Fibroblast of peridontal ligament (primary cell): Measurements from ENCODE around the gene PBX3.

Source experiments
- DNase-seq: peaks from one replicate; pipeline ENCODE4 v3.0.0-alpha.2; 2010; ENCODE audit errors: extremely low read depth

PBX3 gene

DNA sequence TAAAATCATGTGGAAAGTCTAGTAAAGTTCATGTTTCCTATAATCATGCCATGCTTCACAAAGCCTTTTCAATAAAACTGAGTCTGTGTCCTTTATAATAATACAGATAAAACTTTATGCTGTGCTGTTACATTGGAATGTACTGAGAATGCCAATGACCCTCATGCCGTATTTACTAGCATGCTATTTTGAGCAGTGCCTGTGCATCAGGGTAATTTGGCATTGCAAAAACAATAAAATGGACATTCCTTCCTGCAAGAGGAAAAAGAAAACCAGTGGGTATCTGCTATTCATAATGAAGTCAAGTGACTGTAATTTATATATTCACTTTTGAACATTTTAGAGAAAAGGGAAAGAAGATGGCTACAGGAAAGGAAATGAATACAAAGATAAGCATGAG lies 159.0 kb downstream of the PBX3 start:
- peak; percentile 86 for DNase-seq

DNA sequence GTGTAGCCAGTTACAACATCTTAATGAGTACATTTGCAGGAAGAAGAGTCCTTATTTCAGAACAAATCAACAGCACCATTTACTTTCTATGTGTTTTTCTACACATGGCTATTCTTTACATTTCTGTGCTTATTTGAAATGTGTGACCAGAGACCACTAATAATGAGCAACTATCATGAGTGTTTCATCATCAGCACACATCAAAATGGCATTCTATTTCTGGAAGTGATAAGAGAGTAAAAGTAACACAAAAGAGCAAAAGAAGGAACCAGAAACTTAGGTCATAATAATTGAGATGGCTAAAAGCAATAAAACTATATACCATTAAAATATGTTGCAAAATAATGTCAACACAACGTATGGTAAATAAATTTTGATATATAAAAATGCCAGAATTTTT lies 159.7 kb downstream of the PBX3 start:
- DNase-seq: no peak

DNA sequence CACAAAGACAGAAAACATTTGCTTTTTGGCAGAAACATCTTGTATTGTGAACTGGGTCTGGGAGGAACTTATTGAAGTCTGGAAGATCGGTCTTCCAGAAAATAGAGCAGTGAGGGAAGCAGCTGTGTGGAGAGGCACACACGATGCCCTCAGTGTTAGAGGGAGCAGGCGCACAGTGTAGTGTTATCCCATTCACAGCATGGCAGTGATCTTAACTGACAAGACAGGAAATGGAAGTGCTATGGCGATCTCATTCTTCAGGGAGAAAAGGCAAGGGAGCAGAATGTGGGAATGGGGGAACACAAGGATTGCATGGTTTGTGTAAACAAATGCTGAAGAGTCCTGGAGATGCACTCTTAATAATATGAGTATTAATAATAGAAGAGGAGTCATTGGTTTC lies 161.0 kb downstream of the PBX3 start:
- no peak for DNase-seq

DNA sequence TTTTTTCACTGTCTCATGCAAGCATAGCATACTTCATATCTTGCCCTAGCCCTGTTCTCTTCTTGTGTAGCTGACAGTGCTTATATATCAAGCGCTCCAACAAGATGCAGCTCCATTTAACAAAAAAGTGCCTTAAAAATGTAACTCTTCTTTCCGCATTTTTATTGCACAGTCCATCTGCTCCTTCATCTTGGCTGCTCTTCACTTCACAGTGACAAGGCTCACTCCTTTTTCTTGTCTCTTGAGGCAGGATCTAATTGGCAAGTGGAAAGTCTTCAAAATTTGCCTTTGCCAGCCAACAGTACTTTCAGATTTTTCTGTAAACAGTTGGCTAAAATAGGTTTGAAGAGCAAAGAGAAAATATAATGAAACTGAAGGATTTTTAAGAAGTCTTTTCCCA lies 161.8 kb downstream of the PBX3 start:
- no peak for DNase-seq

DNA sequence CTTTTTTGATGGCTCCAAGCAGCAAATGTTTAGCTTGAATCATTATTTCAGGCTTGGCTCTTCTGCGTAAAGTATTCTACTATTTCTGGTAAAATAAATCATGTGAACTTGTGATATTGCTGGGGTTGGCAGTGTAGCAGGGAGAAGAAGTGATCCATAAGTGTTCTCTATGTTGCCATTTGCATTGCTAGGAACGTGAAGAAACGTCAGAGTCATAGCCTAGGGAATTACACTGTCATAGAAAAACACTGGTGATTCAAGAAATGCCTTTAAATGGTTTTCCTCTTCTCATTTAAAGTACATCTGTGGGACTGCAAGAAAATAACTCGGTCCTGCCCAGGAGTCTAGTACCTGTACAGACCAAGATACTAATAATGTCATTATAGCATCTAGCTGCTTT lies 162.3 kb downstream of the PBX3 start:
- DNase-seq: peak; percentile 42

DNA sequence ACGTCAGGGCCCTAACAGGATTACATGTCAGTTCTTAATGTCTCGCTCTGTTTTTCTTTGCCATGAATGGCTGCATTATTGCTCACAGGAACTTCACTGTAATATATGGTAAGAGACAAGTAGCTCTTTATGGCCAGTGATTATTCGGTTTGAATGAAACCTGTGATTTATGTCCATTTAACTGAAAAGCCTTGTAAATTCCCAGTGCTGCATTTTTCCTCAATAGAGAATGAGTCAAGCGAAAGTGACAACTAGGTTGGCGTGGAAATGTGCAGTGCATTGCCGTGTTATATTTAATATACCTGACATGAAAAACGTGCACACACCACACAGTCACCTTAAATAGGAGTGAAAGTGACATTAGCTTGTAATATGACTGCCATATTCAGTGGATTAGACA lies 163.1 kb downstream of the PBX3 start:
- DNase-seq: no peak

DNA sequence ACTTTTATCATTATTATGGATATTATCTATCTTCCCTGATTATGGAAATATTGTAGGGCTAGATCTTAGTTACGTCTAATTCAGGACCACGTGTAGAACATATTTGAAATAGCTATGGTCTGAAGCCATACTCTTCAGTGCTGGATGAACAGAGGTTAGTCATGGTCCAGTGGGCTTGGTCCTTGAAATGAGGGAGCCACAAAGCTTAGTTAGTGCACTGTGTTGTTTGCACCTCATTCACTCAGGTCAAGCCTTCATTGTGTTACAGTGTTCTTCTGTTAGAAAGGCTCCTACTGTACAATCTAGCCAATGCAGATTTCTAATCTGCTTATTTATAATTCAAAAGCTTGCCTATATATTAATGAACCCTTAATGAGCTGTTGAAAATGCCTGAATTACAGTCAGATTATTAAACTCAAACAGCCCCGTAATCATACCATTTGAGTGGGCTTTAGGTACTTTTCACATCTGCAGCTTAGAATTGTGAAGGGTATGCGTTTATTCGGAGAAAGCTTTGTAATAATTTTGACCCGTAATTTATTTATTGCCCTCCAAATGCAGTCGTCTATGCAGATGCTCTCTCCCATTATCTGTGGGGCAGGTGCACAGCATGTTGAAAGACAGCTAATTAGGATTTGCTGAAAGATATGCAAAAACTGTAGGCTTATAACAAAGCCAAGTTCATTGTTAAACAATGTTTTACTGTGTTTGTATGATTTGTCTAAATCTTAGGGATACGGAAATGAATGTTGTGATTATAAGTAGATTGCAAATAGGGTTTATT lies 164.9 kb downstream of the PBX3 start:
- DNase-seq: no peak

DNA sequence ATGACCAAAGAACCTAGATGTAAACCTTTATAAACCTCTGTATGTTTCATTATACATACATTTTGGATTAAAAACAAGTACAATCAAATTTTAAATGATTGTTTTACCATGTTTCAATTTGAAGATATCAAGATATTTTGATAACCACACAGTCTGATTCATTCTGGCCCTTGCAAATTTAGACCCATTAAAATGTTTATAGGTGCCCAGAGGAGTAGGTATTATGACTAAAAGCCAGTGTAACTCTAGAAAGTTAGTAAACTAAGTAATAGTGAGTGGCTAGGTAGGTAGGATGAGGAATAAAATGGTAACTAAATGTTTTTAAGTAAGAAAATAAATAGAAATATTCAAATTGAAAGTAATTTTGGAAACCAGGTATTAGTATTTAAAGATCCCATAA lies 165.5 kb downstream of the PBX3 start:
- no peak for DNase-seq

DNA sequence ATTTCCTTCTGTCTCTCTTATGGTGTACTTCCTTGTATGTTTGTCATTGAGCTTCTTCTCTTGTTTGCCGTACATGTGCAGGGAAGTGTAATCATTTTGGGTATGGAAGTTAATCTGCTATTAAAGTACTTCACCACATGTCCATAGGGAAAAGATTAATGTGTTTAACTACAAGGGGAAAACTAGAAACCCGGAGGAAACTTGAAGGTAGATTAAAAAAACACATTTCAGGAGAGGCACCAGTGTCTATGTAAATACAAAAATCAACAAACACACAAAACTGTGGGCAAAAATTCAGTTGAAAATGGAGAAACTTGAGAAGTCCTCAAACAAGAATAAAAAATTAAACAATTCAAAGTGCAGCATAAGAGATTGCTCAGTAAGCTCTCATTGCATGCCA lies 166.4 kb downstream of the PBX3 start:
- DNase-seq: peak; percentile 14

DNA sequence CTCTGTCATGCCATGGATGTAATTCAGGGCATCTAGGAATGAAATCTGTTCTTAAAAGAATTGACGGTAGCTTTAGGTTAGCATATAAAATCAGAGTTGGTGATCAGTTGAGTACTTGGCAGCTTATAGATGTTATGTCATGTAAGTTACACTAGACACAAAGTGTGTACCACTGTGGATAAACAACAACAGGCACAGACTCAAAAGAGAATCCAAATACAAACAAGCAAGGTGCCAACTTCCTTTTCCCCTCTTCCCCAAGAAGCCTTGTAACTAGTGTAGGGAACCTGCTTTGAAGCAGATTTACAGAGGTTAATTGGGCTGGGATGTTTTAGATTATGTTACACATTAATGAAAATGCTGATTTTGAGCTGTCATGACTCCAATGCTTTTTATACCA lies 167.2 kb downstream of the PBX3 start:
- no peak for DNase-seq

DNA sequence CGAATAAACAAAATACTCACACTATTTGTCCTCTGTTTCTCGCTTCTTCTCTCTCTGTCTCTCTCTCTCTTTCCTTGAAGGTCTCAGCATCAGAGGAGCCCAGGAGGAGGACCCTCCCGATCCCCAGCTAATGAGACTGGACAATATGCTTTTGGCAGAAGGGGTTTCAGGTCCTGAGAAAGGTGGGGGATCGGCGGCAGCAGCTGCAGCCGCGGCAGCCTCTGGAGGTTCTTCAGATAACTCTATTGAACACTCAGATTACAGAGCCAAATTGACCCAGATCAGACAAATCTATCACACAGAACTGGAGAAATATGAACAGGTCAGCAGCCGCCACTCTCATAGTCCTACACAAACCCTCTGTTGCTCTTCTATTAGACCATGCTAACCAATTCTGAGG lies 168.4 kb downstream of the PBX3 start:
- no peak for DNase-seq

DNA sequence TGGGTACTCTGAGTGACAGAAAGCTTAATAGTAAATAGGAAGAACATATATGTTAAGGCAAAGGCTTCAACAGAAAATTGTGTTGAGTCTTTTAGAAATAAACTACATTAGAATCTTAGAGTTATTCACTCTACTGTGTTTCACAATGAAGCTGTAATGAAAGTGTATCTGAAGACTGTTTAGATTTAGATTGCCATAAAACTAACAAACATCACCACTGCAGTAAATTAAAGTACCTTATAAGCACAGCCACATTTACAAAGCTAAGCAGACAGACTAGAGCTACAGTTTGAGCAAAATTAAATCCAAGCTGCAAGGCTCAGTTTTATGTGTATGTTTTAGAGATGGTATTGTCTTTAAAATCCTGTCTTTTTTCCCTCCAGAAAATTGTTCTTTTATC lies 172.4 kb downstream of the PBX3 start:
- peak; percentile 44 for DNase-seq

DNA sequence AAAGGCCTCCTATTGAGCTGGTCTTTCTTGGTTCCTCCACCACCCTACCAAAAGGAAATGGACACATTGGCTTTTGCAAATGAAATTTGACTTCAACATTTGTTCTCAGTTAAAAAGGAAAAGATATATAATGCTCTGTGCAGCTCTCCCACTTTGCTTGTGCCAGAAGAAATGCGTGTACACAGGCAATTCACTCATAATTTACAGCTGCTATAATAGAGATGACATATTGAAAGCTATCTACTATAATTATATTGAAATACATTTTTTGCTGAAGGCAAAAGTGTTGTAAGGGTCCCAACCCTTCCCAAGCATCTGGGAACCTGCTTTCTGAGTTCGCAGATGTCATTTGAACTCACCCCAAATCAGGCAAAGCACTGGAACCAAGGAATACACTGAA lies 173.2 kb downstream of the PBX3 start:
- no peak for DNase-seq

DNA sequence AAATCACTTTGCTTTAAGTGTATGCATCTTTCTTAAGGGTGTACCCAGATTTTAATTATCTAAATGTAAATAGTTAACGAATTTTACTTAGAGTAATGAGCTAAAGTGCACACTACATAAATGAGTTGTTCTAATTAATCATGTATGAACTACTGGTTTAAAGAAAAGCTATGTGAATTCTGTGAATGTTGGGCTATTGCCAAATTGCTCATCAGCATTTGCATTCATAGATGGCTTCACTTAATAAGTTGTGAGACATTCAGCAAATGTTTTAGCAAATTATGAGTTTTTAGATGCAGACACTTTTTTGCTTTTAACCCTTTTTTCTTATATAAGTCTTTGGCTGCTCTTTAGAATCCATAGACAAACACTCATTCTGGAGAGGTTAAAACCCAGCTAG lies 175.7 kb downstream of the PBX3 start:
- no peak for DNase-seq

DNA sequence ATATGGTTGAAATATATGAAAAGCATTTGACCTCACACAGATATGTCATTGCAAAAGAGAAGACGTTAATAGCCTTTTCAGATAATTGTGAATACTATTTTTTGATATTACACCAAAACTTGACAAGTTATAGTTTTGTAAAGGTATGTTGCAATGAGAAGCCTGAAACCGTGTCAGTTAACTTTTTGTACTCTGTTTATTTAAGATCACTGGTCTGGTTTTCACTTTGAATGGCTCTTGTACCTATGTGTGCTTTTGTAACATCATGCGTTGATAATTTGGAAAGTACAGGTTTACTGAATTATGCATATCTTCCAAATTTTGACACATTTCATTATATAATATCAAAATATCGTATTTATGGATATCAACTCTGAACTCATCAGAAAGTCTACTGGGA lies 177.2 kb downstream of the PBX3 start:
- DNase-seq: no peak

DNA sequence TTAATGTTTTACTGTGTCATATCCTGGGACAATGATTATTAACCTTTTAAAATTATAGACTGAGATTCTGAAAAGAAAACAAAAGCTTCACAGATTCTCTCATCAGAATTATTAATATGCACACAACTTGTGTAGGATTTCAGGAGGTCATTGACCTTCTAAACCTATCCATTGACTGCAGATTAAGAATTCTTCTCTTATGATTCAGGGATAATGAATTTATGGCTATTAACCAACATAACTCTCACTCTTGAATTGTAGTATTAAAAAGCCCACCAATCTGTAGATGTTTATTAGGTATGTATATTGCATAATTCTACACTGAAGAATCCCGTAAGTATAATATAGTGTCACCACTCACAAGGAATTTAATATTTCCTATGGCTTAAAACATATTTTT lies 179.8 kb downstream of the PBX3 start:
- DNase-seq: no peak

DNA sequence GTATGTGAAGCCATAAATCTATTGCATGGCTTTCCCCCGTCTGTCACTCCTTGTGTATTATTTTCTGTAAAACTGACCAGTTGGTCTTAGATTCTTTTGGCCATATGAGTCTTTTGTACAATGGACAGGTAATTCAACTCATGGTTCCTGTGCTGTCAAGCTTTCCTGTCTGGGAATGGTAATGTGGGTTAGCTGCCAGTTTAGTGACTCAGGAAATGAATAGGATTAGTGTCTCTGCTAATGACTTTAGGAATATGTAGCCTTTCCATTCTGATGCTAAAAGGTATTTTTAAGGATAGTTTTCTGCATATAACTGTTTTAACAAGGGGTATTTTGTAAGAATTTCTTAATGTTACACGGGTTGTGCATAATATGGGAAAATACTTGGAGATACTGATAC lies 182.7 kb downstream of the PBX3 start:
- no peak for DNase-seq

DNA sequence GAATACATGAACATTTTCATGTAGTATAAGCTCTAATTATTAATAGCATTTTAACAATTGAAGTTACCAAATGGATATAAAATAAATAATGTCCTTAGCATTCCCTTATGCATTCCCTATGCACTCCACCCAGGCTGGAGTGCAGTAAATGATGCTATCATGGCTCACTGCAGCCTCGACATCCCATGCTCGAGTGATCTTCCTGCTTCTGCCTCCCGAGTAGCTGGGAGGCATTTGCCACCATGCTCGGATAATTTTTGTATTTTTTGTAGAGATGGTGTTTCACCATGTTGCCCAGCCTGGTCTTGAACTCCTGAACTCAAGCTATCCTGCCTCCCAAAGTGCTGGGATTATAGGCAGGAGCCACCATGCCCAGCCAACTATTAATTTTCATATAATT lies 184.0 kb downstream of the PBX3 start:
- DNase-seq: no peak

DNA sequence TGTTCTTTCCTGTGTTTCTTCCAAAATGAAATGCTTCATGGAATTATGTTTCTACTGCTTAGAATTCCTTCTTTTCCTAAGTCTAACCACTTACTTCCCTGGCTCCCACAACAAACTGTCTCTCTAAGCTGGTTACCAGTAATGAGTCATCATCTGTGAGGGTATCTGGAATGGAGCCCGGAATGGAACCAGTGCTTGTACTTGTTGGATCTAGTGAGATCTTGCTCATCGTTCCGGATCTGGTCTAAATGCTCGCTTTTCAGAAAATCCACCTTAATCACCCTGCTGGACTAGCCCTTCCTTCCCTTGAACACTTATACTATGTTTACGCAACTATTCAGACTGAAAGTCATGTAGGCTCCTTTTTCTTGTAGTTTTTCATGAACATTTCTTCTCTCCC lies 184.8 kb downstream of the PBX3 start:
- peak; percentile 100 for DNase-seq

DNA sequence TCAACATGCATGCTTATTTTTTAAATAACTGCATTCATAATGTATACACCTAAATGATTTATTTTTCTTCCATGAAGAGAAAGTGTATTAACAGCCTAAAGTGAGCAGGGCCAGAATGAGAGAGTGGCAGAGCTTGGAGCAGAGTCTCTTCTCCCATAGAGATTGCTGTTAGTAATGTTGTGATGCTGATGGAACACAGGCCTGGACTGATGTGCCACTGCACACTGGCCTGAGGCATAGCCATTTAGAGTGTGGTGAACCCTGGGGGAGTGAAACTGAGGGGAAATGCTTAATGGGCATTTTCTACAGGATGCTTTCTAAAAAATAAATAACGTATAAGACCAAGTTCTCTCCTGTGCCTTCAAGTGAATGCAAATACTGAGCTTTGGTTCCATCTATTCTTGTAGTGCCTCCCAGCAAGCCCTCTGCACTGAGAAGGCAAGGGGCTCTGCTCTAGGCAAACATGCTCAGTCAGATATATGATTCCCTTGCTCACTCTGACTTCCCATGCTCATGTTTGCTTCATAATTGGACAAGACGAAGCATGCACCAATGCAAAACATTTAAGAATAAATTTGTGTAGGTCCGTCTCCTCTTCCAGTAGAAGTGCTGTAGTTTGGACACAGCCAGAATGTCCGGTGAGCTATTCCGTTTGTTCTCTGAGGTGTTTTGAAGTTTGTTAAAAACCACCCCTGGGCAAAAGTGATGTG lies 185.7 kb downstream of the PBX3 start:
- no peak for DNase-seq

DNA sequence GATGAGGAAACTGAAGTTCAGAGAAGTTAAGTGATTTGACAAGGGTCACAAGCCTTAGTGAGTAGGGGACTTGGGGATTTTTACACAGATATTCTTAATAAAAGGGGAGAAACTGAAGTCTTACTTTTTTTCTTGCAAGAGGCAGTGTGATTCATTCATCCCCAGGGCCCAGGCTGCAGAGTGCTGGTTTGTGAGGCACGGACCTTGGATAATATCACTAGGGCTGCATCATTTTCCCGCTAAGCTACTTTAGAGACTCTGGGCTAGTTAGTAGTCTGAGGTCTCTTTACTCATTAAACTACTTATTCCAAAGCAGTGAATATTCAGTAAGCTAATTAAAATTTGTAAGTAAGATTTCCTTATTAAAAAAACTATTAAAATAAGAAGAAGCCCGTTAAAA lies 195.0 kb downstream of the PBX3 start:
- DNase-seq: peak; percentile 80

DNA sequence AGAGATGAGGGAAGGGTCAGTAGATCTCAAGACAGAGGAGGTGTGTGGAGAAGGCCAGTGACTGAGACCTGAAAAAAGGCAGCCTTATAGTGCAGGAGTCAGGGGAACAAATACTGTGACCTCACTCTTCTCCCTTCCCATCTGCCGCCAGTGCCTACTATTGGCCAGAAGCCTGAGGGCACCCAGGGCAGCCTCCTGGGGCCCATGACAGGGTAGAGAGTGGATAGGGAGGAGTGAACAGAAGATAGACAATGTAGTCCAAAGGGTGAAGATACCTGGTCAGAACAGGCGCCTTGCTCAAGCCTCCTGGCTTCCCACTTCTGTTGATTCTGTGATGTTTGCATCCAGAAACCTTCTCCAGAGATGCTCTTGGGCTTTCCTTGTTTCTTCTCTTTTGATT lies 196.7 kb downstream of the PBX3 start:
- DNase-seq: no peak

DNA sequence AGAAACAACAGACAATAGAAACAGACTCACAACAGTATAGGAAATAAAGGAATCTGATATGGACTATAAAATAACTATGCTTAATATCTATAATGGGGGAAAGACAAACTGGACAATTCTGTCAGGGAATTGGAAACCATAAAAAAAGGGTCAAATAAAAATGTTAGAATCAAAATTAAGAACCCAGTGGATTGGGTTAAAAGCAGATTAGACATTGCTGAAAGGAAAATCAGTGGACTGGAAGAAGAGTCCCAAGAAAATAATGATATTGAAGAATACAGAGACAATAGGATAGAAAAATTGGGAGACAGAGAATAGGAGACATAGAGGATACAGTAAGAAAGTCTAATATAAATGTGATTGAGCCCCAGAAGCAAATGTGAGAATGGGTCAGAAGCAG lies 199.2 kb downstream of the PBX3 start:
- DNase-seq: no peak
